Aorta (tissue), 5 donors: Measurements from ENCODE around the gene PDK1. TPM values are rescaled to one million over a fixed set of nuclear protein-coding genes. Genes with fewer than 3 reads are reported as not detected.

Source experiments
- ATAC-seq: fragments of 200-7000 bp; cut with Tn5 transposase; one replicate; pipeline ENCODE4 v1.9.1; 2022; ENCODE audit warnings: moderate library complexity; ENCODE audit not compliant: low FRiP score
- DNase-seq, 2 donors: peaks; one replicate each; pipeline ENCODE4 v3.0.0-alpha.2; 2020
- H3K27ac ChIP-seq, 2 donors: one replicate each; pipeline ENCODE4 v1.5.1; 2013; ENCODE audit warnings: low read length in 2 of 2, mild to moderate bottlenecking in 2 of 2, moderate library complexity in 2 of 2, control low read depth in 1 of 2, inconsistent platforms in 1 of 2, low read depth in 1 of 2
- H3K27me3 ChIP-seq, 2 donors: one replicate each; pipeline ENCODE4 v1.6.1; 2013; ENCODE audit warnings: control low read depth in 1 of 2, low read length in 1 of 2, mild to moderate bottlenecking in 1 of 2, moderate library complexity in 1 of 2; ENCODE audit not compliant: insufficient read depth in 2 of 2, control insufficient read depth in 1 of 2
- H3K36me3 ChIP-seq, 2 donors: one replicate each; pipeline ENCODE4 v1.6.1; 2013; ENCODE audit warnings: control low read depth in 1 of 2, low read length in 1 of 2, mild to moderate bottlenecking in 1 of 2; ENCODE audit not compliant: insufficient read depth in 2 of 2, control insufficient read depth in 1 of 2
- H3K4me1 ChIP-seq, 2 donors: one replicate each; pipeline ENCODE4 v1.6.1; 2013; ENCODE audit warnings: low read length in 2 of 2, control low read depth in 1 of 2, mild to moderate bottlenecking in 1 of 2, moderate library complexity in 1 of 2; ENCODE audit not compliant: insufficient read depth in 2 of 2, control insufficient read depth in 1 of 2
- H3K4me3 ChIP-seq, 2 donors: one replicate each; pipeline ENCODE4 v1.5.1; 2013; ENCODE audit warnings: low read length in 2 of 2, control low read depth in 1 of 2, mild to moderate bottlenecking in 1 of 2
- H3K9me3 ChIP-seq: one replicate; pipeline ENCODE4 v1.6.1; 2013; ENCODE audit warnings: mild to moderate bottlenecking, low read length; ENCODE audit not compliant: control insufficient read depth
- whole genome bisulfite sequencing, 2 donors: extraction: QIAGEN DNeasy Blood & Tissue Kit; methylation state at CpG; one replicate each; pipeline ENCODE4 v1.1.7; 2013; 5-methylcytosine and 5-hydroxymethylcytosine counted together
- intact Hi-C, 2 donors: fragments of 100-400 bp; cut with DNase I; formaldehyde crosslinking; loops; one replicate each; pipeline versions ENCODE4 v1.14.2 to v1.15.0; 2022
- polyA plus RNA-seq, 2 donors: library from polyadenylated mRNA; stranded (reverse); fragments of 200-250 nt; gene quantifications; one replicate each; pipeline ENCODE4 v1.2.3, GENCODE V29; 2013
- total RNA-seq, 2 donors: library from RNA; stranded (reverse); fragmentation: NEBNext Ultra II Directional; extraction: Animal tissue kit (Norgen Biotek cat#: 25700); gene quantifications; one replicate each; pipeline ENCODE4 v1.2.1, GENCODE V29; 2021
- donor health status: healthy with polysubstance abuse.
- donor health status: Bipolar disorder and iron deficiency.
- donor health status: DM: no; HTN: no; CAD: no.
- donor health status: DM: no; HTN: no; CAD: no.
- donor health status: DM: yes; HTN: yes; CAD: no.

The PDK1 gene
- total and polyA plus RNA-seq, 4 donors: 1.9 to 38.7 (median 15.3) TPM

- DNase-seq (no peak), ATAC-seq (no peak)
- no peaks in the 10 kb centered on the region for H3K36me3 ChIP-seq
- peaks cover 4% of the 10 kb centered on the region for H3K9me3 ChIP-seq
- intact Hi-C loops: no loop called here
- no peaks in the 10 kb centered on the region for H3K4me1 ChIP-seq
- no peak overlapping the region for H3K27ac ChIP-seq
- no peak overlapping the region for H3K4me3 ChIP-seq
- WGBS, 2 donors: 68 to 71% methylated on average over 8 of the region's 8 CpGs
- H3K27me3 ChIP-seq: no peaks in the 10 kb centered on the region
These were observed 99.4 kb downstream of the PDK1 start for GRCh38 chr2:172655091-172655837.

- H3K4me1 ChIP-seq: no peaks in the 10 kb centered on the region
- no peak overlapping the region for H3K4me3 ChIP-seq
- no peak overlapping the region for H3K27ac ChIP-seq
- WGBS, 2 donors: 85 to 87% methylated on average over 5 of the region's 5 CpGs
- intact Hi-C loops: no loop called here
- no peak for DNase-seq
- no peak for ATAC-seq
- no peaks in the 10 kb centered on the region for H3K36me3 ChIP-seq
- peaks cover 4% of the 10 kb centered on the region for H3K9me3 ChIP-seq
- no peaks in the 10 kb centered on the region for H3K27me3 ChIP-seq
These were observed 100.1 kb downstream of the PDK1 start for GRCh38 chr2:172655838-172656573.

Other genes with a start within 250 kb of the PDK1 start
- gene ITGA6, start 128.5 kb upstream of the PDK1 start, total RNA-seq: 10 to 100 TPM; 49.0 to 67.6 TPM
- 1 to 10 TPM in 1 of 2 donors, under 1 TPM in 1; 0.46 to 4.0 TPM for gene ITGA6, start 128.5 kb upstream of the PDK1 start, polyA plus RNA-seq
- gene RAPGEF4, start 179.8 kb downstream of the PDK1 start, total RNA-seq: 10 to 100 TPM in 1 of 2 donors, 1 to 10 TPM in 1; 6.7 to 22.8 TPM
- gene RAPGEF4, start 179.8 kb downstream of the PDK1 start, polyA plus RNA-seq: 1 to 10 TPM in 1 of 2 donors, under 1 TPM in 1; 0.46 to 1.0 TPM